ENCODE measurements around the gene PLEKHF1.

PLEKHF1 gene

GRCh38 chr19:29644210-29644609, 21.1 kb upstream of the PLEKHF1 start:
- TF ChIP-seq CTCF (IDR thresholded peaks at IDR 0.05; ENCODE audit: control insufficient read depth, insufficient read depth, low read depth, low read length, missing control alignments): no peak
- no peak overlapping the region for H3K4me3 ChIP-seq (ENCODE audit: control insufficient read depth, low read depth, low read length)
- no peak for DNase-seq (ENCODE audit: low read depth)

GRCh38 chr19:29645491-29645867, 19.8 kb upstream of the PLEKHF1 start:
- H3K4me3 ChIP-seq (ENCODE audit: control insufficient read depth, low read depth, low read length): no peak overlapping the region
- DNase-seq (ENCODE audit: low read depth): no peak
- no peak for TF ChIP-seq CTCF (IDR thresholded peaks at IDR 0.05; ENCODE audit: control insufficient read depth, insufficient read depth, low read depth, low read length, missing control alignments)

- no peak for DNase-seq (ENCODE audit: low read depth)
- no peak overlapping the region for H3K4me3 ChIP-seq (ENCODE audit: control insufficient read depth, low read depth, low read length)
- no peak for TF ChIP-seq CTCF (IDR thresholded peaks at IDR 0.05; ENCODE audit: control insufficient read depth, insufficient read depth, low read depth, low read length, missing control alignments)
Measured at GRCh38 chr19:29645911-29646310, 19.4 kb upstream of the PLEKHF1 start.

- DNase-seq (ENCODE audit: low read depth): no peak
- TF ChIP-seq CTCF (IDR thresholded peaks at IDR 0.05; ENCODE audit: control insufficient read depth, insufficient read depth, low read depth, low read length, missing control alignments): no peak
- H3K4me3 ChIP-seq (ENCODE audit: control insufficient read depth, low read depth, low read length): no peak overlapping the region
Measured at GRCh38 chr19:29650772-29651387, 14.4 kb upstream of the PLEKHF1 start.

GRCh38 chr19:29651622-29652394, 13.5 kb upstream of the PLEKHF1 start:
- no peak for TF ChIP-seq CTCF (IDR thresholded peaks at IDR 0.05; ENCODE audit: control insufficient read depth, insufficient read depth, low read depth, low read length, missing control alignments)
- H3K4me3 ChIP-seq (ENCODE audit: control insufficient read depth, low read depth, low read length): no peak overlapping the region
- DNase-seq (ENCODE audit: low read depth): no peak

- DNase-seq (ENCODE audit: low read depth): no peak
- H3K4me3 ChIP-seq (ENCODE audit: control insufficient read depth, low read depth, low read length): no peak overlapping the region
- TF ChIP-seq CTCF (IDR thresholded peaks at IDR 0.05; ENCODE audit: control insufficient read depth, insufficient read depth, low read depth, low read length, missing control alignments): no peak
Measured at GRCh38 chr19:29653398-29653797, 11.9 kb upstream of the PLEKHF1 start.

Data from AG09309 (cell line).